ENCODE measurements around the gene SIK3.

- TF ChIP-seq POLR2A (IDR thresholded peaks at IDR 0.05) (no peak), CTCF (IDR thresholded peaks at IDR 0.05) (no peak), EP300 (IDR thresholded peaks at IDR 0.05) (no peak)
Measured at GRCh38 chr11:116990811-116991210, 107.4 kb downstream of the SIK3 start.
